Kidney epithelial cell (primary cell): Measurements from ENCODE around the gene PGLYRP3. TPM values are rescaled to one million over a fixed set of nuclear protein-coding genes. Genes with fewer than 3 reads are reported as not detected.

Source experiments
- DNase-seq: peaks from one replicate; pipeline ENCODE4 v3.0.0-alpha.2; 2010; ENCODE audit warnings: low read depth
- H3K27me3 ChIP-seq: 2 replicates; pipeline ENCODE4 v1.6.0; 2011; ENCODE audit warnings: low read length; ENCODE audit not compliant: control insufficient read depth, insufficient read depth
- H3K36me3 ChIP-seq: 2 replicates; pipeline ENCODE4 v1.5.1; 2011; ENCODE audit warnings: low read length; ENCODE audit not compliant: control insufficient read depth, insufficient read depth
- H3K4me3 ChIP-seq: 2 replicates; pipeline ENCODE4 v1.5.1; 2011; ENCODE audit warnings: low read depth, mild to moderate bottlenecking, control low read depth, low read length
- CTCF ChIP-seq: IDR thresholded peaks from 2 replicates; pipeline ENCODE4 v1.5.1; 2011; ENCODE audit warnings: mild to moderate bottlenecking, moderate library complexity, low read length, control low read depth, inconsistent platforms; ENCODE audit not compliant: insufficient read depth, poor library complexity, severe bottlenecking
- total RNA-seq: library from RNA; depleted of rRNA; stranded (reverse); fragments of >200 nt; gene quantifications from 2 replicates; pipeline ENCODE4 v1.2.3, GENCODE V29; 2015

The PGLYRP3 gene
- total RNA-seq, 1 donor from 2014 or later: not detected

- no peak for TF ChIP-seq CTCF
- H3K36me3 ChIP-seq: no peaks in the 10 kb centered on the region
- no peak for DNase-seq
- H3K27me3 ChIP-seq: peaks cover 2% of the 10 kb centered on the region
- H3K4me3 ChIP-seq: no peak overlapping the region
Measured at GRCh38 chr1:153253076-153253475, 59.7 kb downstream of the PGLYRP3 start.

DNA sequence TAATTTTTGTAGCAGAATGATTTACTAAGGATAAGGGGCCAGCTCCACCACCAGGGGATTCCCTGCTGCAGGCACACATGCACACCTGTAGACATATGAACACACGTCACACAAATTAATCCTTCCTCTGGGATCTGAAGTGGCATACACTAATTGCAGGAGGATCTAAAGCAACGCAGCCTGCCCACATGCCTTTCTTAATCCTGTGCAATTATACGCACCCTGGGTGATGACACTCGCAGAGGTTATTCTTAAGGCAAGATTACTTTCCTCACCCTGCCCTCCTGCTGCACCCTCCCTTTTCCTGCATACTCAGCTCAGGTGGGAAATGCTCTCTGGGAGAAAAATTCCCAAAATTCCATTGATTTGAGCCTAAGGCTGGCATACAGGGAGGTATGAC, 60.8 kb downstream of the PGLYRP3 start:
- peaks cover 2% of the 10 kb centered on the region for H3K27me3 ChIP-seq
- no peak for TF ChIP-seq CTCF
- H3K4me3 ChIP-seq: no peak overlapping the region
- no peaks in the 10 kb centered on the region for H3K36me3 ChIP-seq
- DNase-seq: no peak

GRCh38 chr1:153251562-153251961, 61.2 kb downstream of the PGLYRP3 start:
- no peak overlapping the region for H3K4me3 ChIP-seq
- H3K36me3 ChIP-seq: no peaks in the 10 kb centered on the region
- peaks cover 2% of the 10 kb centered on the region for H3K27me3 ChIP-seq
- TF ChIP-seq CTCF: no peak
- no peak for DNase-seq

DNA sequence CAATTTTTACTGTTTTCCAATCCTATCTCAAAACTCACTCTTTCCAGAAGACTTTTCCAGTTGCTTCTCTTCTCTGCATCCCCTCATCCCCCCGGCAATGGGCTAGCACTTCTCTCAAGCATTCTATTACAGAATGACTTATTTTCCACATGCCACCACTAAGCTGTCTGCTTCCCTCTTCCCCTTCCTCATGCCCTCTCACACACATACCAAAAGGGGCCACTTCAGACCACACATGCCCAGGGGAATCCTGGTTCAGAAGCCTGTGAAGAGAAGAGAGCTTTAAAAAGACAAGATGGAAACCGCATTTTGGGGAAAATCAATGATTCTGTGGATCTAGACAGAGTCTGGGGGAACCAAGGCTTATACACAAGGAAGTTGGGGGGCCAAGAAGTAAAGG, 61.7 kb downstream of the PGLYRP3 start:
- Histone ChIP-seq H3K27me3 (peaks cover 2% of the 10 kb centered on the region), H3K4me3 (no peak overlapping the region), H3K36me3 (no peaks in the 10 kb centered on the region)
- no peak for DNase-seq
- no peak for TF ChIP-seq CTCF

DNA sequence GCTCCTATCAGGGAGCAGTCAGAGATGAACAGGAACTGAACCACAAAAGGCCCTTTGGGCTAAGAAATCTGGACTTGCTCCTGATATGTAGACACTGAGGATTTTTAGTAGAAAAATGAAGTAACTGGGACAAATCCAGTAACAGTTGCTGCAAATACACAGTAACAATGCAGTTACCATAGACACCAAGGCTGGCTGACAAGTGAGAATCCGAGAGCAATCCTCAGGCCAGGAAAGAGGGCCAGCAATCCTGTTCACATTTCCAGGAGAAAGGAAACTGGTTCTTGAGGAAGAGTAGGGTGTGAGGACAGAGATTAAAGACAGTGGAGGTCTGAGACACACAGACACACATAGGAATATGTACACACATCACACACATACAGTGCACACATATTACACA, 62.6 kb downstream of the PGLYRP3 start:
- Histone ChIP-seq H3K27me3 (peaks cover 2% of the 10 kb centered on the region), H3K4me3 (no peak overlapping the region), H3K36me3 (no peaks in the 10 kb centered on the region)
- DNase-seq: no peak
- no peak for TF ChIP-seq CTCF

DNA sequence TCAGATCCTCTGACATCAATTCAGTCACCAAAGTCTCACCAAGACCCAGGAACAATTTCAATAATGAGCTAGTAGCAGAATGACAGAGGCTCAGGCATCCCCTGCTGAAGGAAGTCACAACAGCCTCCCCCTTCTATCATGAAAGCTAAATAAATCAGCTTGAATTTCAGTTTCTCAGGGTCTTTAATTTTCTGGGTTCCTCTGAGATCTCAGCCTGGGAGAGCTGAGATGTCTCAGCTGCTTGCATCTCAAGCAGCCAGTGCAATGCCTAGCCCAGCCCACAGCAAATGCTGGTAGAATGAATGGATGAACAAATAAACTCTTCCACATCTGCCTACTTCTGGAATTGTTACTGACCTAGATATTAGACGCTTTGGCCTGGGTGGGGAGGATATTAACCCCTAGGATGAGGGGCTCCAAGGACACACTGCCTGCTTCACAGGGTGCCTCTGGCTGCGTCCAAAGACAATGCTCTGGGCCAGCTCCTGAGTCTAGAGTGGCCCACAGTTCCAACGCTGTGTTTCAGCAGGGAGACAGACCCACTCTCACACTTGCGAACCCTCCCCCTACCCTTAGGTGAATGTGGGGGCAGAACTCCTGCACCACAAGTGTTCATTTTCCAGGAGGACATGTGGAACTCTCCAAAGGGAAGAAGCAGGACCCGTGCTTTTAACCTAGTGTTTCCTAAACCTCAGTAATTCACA, 64.4 kb downstream of the PGLYRP3 start:
- H3K27me3 ChIP-seq: peaks cover 2% of the 10 kb centered on the region
- TF ChIP-seq CTCF: no peak
- H3K36me3 ChIP-seq: no peaks in the 10 kb centered on the region
- no peak overlapping the region for H3K4me3 ChIP-seq
- DNase-seq: no peak
